ELF-1 (cell line): ENCODE data around the gene GBGT1.
A peak's percentile ranks its signal among the peaks of the same experiment; 100 is the strongest.
"Not testable (repeated sequence)": the region's sequence is repeated elsewhere in the genome, so short reads cannot be mapped to it uniquely, and the experiment has no call there.

Source experiments
- DNase-seq: peaks from one replicate; pipeline ENCODE4 v3.0.0-alpha.2; 2016; ENCODE audit warnings: low read depth, low spot score

GBGT1 gene

DNA sequence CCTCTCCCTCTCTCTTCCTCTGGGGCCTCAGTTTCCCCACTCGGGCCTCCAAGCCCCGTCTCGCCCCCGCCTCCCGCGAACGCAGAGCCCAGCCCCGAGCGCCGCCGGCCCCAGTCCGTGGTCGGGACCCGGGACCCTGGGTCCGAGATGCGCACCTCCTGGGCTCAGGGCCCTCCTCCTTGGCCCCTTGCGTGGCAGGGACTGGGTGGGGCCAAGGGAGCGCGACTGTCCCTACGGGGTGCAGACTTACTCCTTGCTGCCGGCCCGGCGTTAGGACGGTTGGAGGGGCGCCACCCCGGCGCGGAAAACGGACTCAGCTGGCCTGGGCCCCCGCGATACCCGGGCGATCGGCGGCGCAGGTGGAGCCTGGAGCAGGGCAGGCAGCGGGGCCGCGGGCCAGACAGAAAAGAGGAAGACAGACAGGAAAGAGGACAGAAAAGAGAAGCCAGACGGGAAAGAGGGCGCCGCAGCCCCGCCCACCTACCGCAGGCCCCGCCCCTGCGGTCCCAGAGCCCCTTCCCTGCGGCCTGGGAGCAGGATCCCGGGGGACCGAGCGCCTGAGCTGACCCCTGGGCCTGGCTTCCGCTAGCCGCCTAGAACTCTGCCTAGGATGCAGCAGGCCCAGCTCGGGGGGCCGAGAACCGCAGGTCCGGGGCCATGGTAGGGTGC, at the start of gene GBGT1:
Gene GBGT1 (minus strand): TSS at position 411 of the 669 bp plus-strand sequence. CDS start 1,502 bp downstream, outside the sequence.
- peak; percentile 79 for DNase-seq

- no peak for DNase-seq
These were observed 46.9 kb upstream of the GBGT1 start for GRCh38 chr9:133210609-133211008.

- DNase-seq, result no peak
These were observed 46.5 kb upstream of the GBGT1 start for GRCh38 chr9:133210202-133210532.

DNA sequence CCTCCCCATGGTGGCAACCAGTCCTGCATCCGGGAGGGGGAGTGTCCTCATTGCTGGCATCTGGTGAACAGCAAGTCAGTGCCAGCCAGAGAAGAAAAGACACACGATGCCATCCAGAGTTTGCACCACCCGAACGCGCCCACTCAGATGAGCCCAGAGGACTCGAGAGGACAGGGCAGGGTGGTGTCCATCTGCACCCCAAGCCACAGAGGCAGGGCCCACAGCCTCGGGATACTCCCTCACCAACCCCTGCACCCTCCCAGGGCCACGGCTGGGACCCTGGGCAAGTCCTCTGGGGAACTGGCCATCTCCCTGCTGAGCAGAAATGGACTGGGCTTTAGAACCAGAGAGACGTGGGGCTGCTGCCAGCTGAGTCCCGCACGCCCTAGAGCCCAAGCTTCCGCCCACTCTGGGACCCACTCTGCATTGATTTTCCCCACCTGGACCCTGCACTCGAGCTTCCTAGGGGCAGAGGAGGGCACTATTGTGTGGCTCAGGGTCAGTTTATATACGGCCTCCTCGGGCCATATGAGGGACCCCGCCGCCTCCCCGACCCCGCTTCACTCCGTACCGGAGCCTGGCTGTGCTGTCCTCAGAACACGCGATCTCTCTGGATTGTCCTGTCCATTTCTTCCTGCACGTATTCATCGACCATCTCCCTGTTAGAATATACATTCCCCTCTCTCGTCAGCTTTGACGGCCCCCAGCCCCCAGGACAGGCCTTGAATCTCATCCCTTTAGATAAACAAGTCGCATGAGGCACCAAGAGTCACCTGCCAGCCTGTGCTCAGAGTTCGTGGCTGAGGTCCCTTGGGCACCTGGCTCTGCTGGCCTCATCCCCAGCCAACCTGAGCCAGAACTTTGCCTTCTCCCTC, 45.9 kb upstream of the GBGT1 start:
- DNase-seq, result not testable (repeated sequence)

DNA sequence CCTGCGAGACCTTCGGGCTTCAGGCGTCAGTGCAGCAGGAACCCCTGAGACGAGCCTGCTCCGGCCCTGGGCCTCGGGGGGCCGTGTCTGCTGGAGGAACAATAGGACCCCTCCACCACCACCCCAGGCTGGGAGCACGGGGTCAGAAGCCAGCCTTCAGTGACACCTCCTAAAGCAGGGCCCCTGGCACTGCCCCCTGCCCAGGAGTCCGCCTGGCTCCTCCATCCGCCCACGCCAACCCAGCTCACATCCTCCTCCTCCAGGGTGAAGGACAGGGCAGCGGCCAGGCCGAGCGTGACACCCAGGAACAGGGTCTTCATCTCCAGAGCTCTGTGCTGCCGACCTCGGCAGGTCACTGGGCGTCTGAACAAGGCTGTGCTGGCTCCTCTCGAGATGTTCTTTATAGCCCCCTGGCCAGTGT, 45.2 kb upstream of the GBGT1 start, which contains the start of gene OBP2B:
Gene OBP2B (minus strand): TSS at position 371 of the 421 bp plus-strand sequence. CDS start 51 bp downstream, at position 320.
- not testable (repeated sequence) for DNase-seq

GRCh38 chr9:133208171-133208879, 44.6 kb upstream of the GBGT1 start:
- DNase-seq, result not testable (repeated sequence)

- DNase-seq, result no peak
These were observed 43.9 kb upstream of the GBGT1 start for GRCh38 chr9:133207540-133208170.

- DNase-seq, result no peak
These were observed 43.4 kb upstream of the GBGT1 start for GRCh38 chr9:133207021-133207531.

- no peak for DNase-seq
These were observed 42.5 kb upstream of the GBGT1 start for GRCh38 chr9:133205996-133206931.

GRCh38 chr9:133205481-133205887, 41.8 kb upstream of the GBGT1 start:
- not testable (repeated sequence) for DNase-seq

- DNase-seq, result no peak
These were observed 41.3 kb upstream of the GBGT1 start for GRCh38 chr9:133204993-133205336.

DNA sequence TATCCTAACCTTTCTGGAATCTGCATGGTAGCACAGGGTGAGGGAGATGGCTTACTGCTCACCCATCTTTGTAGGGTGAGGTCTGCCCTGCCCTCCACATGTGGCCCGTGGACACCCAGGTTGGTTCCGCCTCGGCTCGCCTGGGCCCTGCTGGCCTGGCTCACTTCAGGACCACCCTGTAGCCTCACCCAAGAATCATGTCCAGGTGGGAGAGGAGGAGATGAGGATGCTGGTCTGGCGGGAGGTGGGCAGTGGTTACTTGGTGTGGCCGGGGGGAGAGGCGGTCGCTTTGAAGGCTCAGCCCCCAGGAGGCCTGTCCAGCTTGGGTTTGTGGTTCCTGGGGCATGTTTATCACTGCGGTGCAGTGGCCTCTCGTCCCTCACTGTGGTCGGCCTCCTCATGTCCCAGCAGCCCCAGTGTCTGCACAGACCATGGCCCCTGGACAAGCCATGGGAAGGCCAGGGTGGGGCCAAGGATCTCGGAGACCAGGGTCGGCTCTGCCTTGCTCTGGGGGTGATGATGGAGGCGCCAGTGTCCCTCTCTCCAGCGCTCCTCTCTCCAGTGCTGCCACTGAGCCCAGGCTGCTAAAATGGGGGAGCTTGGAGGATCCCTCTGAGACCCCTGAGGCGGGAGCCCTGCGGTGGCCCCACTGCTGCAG, 40.8 kb upstream of the GBGT1 start:
- DNase-seq, result no peak

GRCh38 chr9:133203506-133204075, 39.9 kb upstream of the GBGT1 start:
- DNase-seq, result no peak

GRCh38 chr9:133202688-133203453, 39.2 kb upstream of the GBGT1 start:
- no peak for DNase-seq

DNA sequence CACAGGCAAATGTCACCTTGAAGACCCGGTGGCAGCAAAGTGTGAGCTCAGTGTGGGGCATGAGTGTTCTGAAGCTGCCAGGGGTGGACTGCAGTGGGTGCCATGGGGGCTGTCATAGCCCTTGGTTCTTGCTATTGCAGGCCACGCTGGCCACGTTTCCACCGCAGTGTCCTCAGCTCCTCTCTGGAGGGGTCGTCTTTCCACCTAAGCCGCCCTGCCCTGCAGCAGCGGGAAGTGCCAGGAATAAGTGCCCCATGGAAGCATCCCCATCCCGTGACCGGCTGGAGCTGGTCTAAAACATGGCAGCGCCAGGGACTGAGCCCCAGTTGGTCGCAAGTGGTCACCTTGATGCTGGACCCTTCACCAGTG, 38.4 kb upstream of the GBGT1 start:
- DNase-seq, result no peak

DNA sequence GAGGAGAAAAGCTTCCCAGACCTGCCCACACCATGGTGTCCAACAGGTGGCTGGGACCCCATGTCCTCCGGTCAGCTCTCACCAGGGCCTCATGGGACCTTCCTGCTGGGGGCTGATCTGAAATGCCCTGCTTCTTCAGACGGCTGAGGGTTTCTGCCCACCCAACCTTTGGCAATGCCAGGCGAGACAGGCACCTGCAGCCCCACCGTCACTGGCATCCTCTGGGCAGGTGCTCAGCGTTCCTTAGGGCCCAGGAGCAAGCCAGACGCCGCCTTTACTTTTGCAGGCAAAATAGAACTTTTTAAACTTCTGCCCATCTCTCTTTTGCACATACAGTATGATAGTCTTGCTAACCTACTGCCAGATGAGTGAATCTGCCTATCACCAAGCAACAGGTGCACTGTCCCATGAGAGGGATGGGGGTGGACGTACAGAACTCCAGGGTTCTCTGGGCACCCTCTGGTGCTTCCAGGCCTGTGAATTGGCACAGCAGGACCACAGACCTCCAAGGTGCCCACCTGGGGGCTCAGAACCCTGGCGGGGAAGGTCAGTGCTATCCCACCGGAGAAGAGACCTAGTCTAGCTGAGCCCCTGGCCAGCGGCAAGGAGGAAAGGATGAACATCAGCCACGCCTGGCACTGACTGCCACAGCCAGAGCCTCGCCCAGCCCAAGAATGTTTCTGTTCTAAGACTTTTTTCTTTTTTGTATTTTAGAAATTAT, 37.9 kb upstream of the GBGT1 start:
- no peak for DNase-seq

GRCh38 chr9:133200631-133201030, 36.9 kb upstream of the GBGT1 start:
- DNase-seq, result no peak

- no peak for DNase-seq
These were observed 36.1 kb upstream of the GBGT1 start for GRCh38 chr9:133199648-133200321.
